PC-3 (cell line): Measurements from ENCODE around the gene FARP1. TPM values are rescaled to one million over a fixed set of nuclear protein-coding genes. Genes with fewer than 3 reads are reported as not detected.

ENCODE experiments used
- ATAC-seq: fragments of 200-7000 bp; cut with Tn5 transposase; 2 replicates; pipeline ENCODE4 v1.9.1; 2020; ENCODE audit warnings: mild to moderate bottlenecking, moderate library complexity
- BruUV-seq: library from RNA; stranded (reverse); fragments of 400-500 nt; replicated peaks from 2 replicates; lab custom pipeline; 2021; lab: Mats Ljungman, UMichigan
- CTCF ChIA-PET: fragments of 300-600 bp; sonication (Branson Sonifier 250); formaldehyde crosslinking; loops from one replicate; lab custom pipeline; 2022; ENCODE audit warnings: antibody characterized with exemption; lab: Charles Lee
- POLR2A ChIA-PET: fragments of 300-600 bp; sonication (Branson Sonifier 250); formaldehyde crosslinking; loops from one replicate; lab custom pipeline; 2022; ENCODE audit warnings: antibody characterized with exemption; ENCODE audit not compliant: unreplicated experiment; lab: Charles Lee
- DNase-seq: peaks from one replicate; pipeline ENCODE4 v3.0.0-alpha.2; 2015
- H2AFZ ChIP-seq: fragments of 300-600 bp; sonication (generic); 2 replicates; pipeline ENCODE4 v1.6.0; 2016; ENCODE audit warnings: antibody characterized with exemption, low read length
- H3F3A ChIP-seq: fragments of 300-600 bp; sonication (generic); one replicate; pipeline ENCODE4 v1.6.0; 2017; ENCODE audit warnings: antibody characterized with exemption, low read length, control low read depth, mild to moderate bottlenecking; ENCODE audit not compliant: unreplicated experiment
- H3K27ac ChIP-seq: fragments of 300-600 bp; sonication (generic); 2 replicates; pipeline ENCODE4 v1.5.1; 2016; ENCODE audit warnings: mild to moderate bottlenecking, low read length
- H3K27me3 ChIP-seq: fragments of 300-600 bp; sonication (generic); 2 replicates; pipeline ENCODE4 v1.6.1; 2016; ENCODE audit warnings: low read length, mixed read lengths
- H3K36me3 ChIP-seq: fragments of 300-600 bp; sonication (generic); 2 replicates; pipeline ENCODE4 v1.6.1; 2016; ENCODE audit warnings: low read depth, mixed run types, low read length, mixed read lengths
- H3K4me1 ChIP-seq: fragments of 300-600 bp; sonication (generic); 2 replicates; pipeline ENCODE4 v1.5.1; 2016; ENCODE audit warnings: low read length; ENCODE audit not compliant: insufficient read depth
- H3K4me2 ChIP-seq: fragments of 300-600 bp; sonication (generic); 2 replicates; pipeline ENCODE4 v1.6.0; 2016; ENCODE audit warnings: low read length
- H3K4me3 ChIP-seq: fragments of 300-600 bp; sonication (generic); 2 replicates; pipeline ENCODE4 v1.5.1; 2016; ENCODE audit warnings: mild to moderate bottlenecking, low read length, mixed read lengths
- H3K79me2 ChIP-seq: fragments of 300-600 bp; sonication (generic); 2 replicates; pipeline ENCODE4 v1.6.1; 2017; ENCODE audit warnings: low read length, mixed read lengths
- H3K9ac ChIP-seq: fragments of 300-600 bp; sonication (generic); 2 replicates; pipeline ENCODE4 v1.6.0; 2016; ENCODE audit warnings: mild to moderate bottlenecking, low read length
- H3K9me2 ChIP-seq: fragments of 300-600 bp; sonication (generic); replicated peaks from 2 replicates; pipeline ENCODE4 v1.6.1; 2016; ENCODE audit warnings: mixed run types, low read length, mixed read lengths
- H3K9me3 ChIP-seq: fragments of 300-600 bp; sonication (generic); 2 replicates; pipeline ENCODE4 v1.6.1; 2016; ENCODE audit warnings: low read length, mixed read lengths
- H4K20me1 ChIP-seq: fragments of 300-600 bp; sonication (generic); 2 replicates; pipeline ENCODE4 v1.6.1; 2016; ENCODE audit warnings: low read length, mixed read lengths
- CTCF ChIP-seq: fragments of 300-600 bp; sonication (generic); conservative IDR thresholded peaks from 2 replicates; pipeline ENCODE4 v1.5.1; 2017; ENCODE audit warnings: antibody characterized with exemption, low read depth, mild to moderate bottlenecking, low read length
- EZH2 ChIP-seq: fragments of 300-600 bp; sonication (generic); IDR thresholded peaks from one replicate; pipeline ENCODE4 v1.6.1; 2017; ENCODE audit warnings: antibody characterized with exemption, mild to moderate bottlenecking, low read length; ENCODE audit not compliant: unreplicated experiment
- EZH2phosphoT487 ChIP-seq: fragments of 300-600 bp; sonication (generic); IDR thresholded peaks from 2 replicates; pipeline ENCODE4 v1.6.1; 2018; ENCODE audit warnings: mild to moderate bottlenecking, antibody characterized with exemption, low read length, borderline replicate concordance
- intact Hi-C: fragments of 100-400 bp; cut with micrococcal nuclease; formaldehyde crosslinking; loops from 2 replicates; pipeline ENCODE4 v1.9.0; 2023
- total RNA-seq: library from RNA; depleted of rRNA; stranded (reverse); fragments of >200 nt; gene quantifications from 2 replicates; pipeline ENCODE4 v1.2.3, GENCODE V29; 2014

FARP1 gene
- total RNA-seq, 1 experiment from 2014 or later: 18.2 TPM

- ChIA-PET CTCF (no interaction called here), POLR2A (no interaction called here)
- no peak for DNase-seq
- no peak overlapping the region for H3K4me2 ChIP-seq
- no peaks in the 10 kb centered on the region for H3F3A ChIP-seq
- no peak overlapping the region for H3K4me3 ChIP-seq
- BruUV-seq: no TSS peak
- H3K9me3 ChIP-seq: no peaks in the 10 kb centered on the region
- H3K27me3 ChIP-seq: no peaks in the 10 kb centered on the region
- no peak for ATAC-seq
- no peaks in the 10 kb centered on the region for H3K36me3 ChIP-seq
- TF ChIP-seq EZH2 (no peak), EZH2phosphoT487 (no peak), CTCF (no peak)
- intact Hi-C loops: loop anchor here (10.0 kb wide), 1 partner anchor 117 kb away; no protein-coding TSS in a partner anchor
- H4K20me1 ChIP-seq: no peaks in the 10 kb centered on the region
- peaks cover 35% of the 10 kb centered on the region for H3K79me2 ChIP-seq
- H2AFZ ChIP-seq: no peak overlapping the region
- no peak overlapping the region for H3K27ac ChIP-seq
- no peaks in the 10 kb centered on the region for H3K9me2 ChIP-seq
- no peaks in the 10 kb centered on the region for H3K4me1 ChIP-seq
- no peak overlapping the region for H3K9ac ChIP-seq
Observed at GRCh38 chr13:98157609-98158008, 14.7 kb downstream of the FARP1 start.

- intact Hi-C loops: loop anchor here (10.0 kb wide), 1 partner anchor 116 kb away; no protein-coding TSS in a partner anchor
- H3K27ac ChIP-seq: no peak overlapping the region
- DNase-seq (no peak), ATAC-seq (no peak)
- H3K36me3 ChIP-seq: no peaks in the 10 kb centered on the region
- no TSS peak for BruUV-seq
- H2AFZ ChIP-seq: no peak overlapping the region
- H3K79me2 ChIP-seq: peaks cover 31% of the 10 kb centered on the region
- no peak overlapping the region for H3K4me2 ChIP-seq
- no peaks in the 10 kb centered on the region for H4K20me1 ChIP-seq
- TF ChIP-seq EZH2phosphoT487 (no peak), CTCF (no peak), EZH2 (no peak)
- no peaks in the 10 kb centered on the region for H3K27me3 ChIP-seq
- ChIA-PET CTCF (no interaction called here), POLR2A (no interaction called here)
- no peaks in the 10 kb centered on the region for H3K9me3 ChIP-seq
- H3K4me3 ChIP-seq: no peak overlapping the region
- H3K4me1 ChIP-seq: no peaks in the 10 kb centered on the region
- no peaks in the 10 kb centered on the region for H3F3A ChIP-seq
- H3K9ac ChIP-seq: no peak overlapping the region
- H3K9me2 ChIP-seq: no peaks in the 10 kb centered on the region
Observed at GRCh38 chr13:98158172-98158899, 15.4 kb downstream of the FARP1 start.

GRCh38 chr13:98162935-98163334 lies 20.0 kb downstream of the FARP1 start:
- ChIA-PET POLR2A (no interaction called here), CTCF (no interaction called here)
- intact Hi-C loops: no loop called here
- DNase-seq (no peak), ATAC-seq (no peak)
- no TSS peak for BruUV-seq
- H3K9me3 ChIP-seq: no peaks in the 10 kb centered on the region
- no peaks in the 10 kb centered on the region for H3K9me2 ChIP-seq
- H3F3A ChIP-seq: no peaks in the 10 kb centered on the region
- H3K4me2 ChIP-seq: no peak overlapping the region
- H3K79me2 ChIP-seq: peaks cover 15% of the 10 kb centered on the region
- no peak overlapping the region for H3K27ac ChIP-seq
- no peak overlapping the region for H2AFZ ChIP-seq
- H3K4me3 ChIP-seq: no peak overlapping the region
- no peak overlapping the region for H3K9ac ChIP-seq
- no peaks in the 10 kb centered on the region for H3K36me3 ChIP-seq
- no peaks in the 10 kb centered on the region for H3K4me1 ChIP-seq
- H3K27me3 ChIP-seq: no peaks in the 10 kb centered on the region
- H4K20me1 ChIP-seq: no peaks in the 10 kb centered on the region
- TF ChIP-seq EZH2 (no peak), EZH2phosphoT487 (no peak), CTCF (no peak)
